Activated T-cell treated with anti-CD3 and anti-CD28 coated beads, Interleukin-2, amount 50 U/mL, for 48 hours (primary cell): ENCODE results near the gene CDYL2.
A peak's percentile ranks its signal among the peaks of the same experiment; 100 is the strongest.

Experiments
- DNase-seq, 2 experiments: peaks; one replicate each; pipeline ENCODE4 v3.0.0-alpha.2; 2020

CDYL2 gene

GRCh38 chr16:80703131-80704071, 101.0 kb downstream of the CDYL2 start:
- no peak for DNase-seq

GRCh38 chr16:80702696-80703095, 101.7 kb downstream of the CDYL2 start:
- DNase-seq = no peak

- no peak for DNase-seq
Measured at GRCh38 chr16:80700558-80700957, 103.8 kb downstream of the CDYL2 start.

- no peak for DNase-seq
Measured at GRCh38 chr16:80695020-80695419, 109.4 kb downstream of the CDYL2 start.

GRCh38 chr16:80693553-80693952, 110.8 kb downstream of the CDYL2 start:
- no peak for DNase-seq

GRCh38 chr16:80692270-80692669, 112.1 kb downstream of the CDYL2 start:
- DNase-seq = no peak

- DNase-seq = no peak
Measured at GRCh38 chr16:80691111-80691741, 113.2 kb downstream of the CDYL2 start.

- no peak for DNase-seq
Measured at GRCh38 chr16:80689487-80689886, 114.9 kb downstream of the CDYL2 start.

GRCh38 chr16:80687606-80688005, 116.8 kb downstream of the CDYL2 start:
- DNase-seq = no peak

GRCh38 chr16:80684906-80685305, 119.5 kb downstream of the CDYL2 start:
- no peak for DNase-seq

GRCh38 chr16:80684136-80684765, 120.1 kb downstream of the CDYL2 start:
- no peak for DNase-seq

- DNase-seq = no peak
Measured at GRCh38 chr16:80683646-80684045, 120.8 kb downstream of the CDYL2 start.

GRCh38 chr16:80682421-80683070, 121.9 kb downstream of the CDYL2 start:
- no peak for DNase-seq

GRCh38 chr16:80681436-80681835, 123.0 kb downstream of the CDYL2 start:
- no peak for DNase-seq

- DNase-seq = no peak
Measured at GRCh38 chr16:80680839-80681238, 123.6 kb downstream of the CDYL2 start.

- no peak for DNase-seq
Measured at GRCh38 chr16:80680046-80680445, 124.4 kb downstream of the CDYL2 start.

GRCh38 chr16:80674884-80675283, 129.5 kb downstream of the CDYL2 start:
- no peak for DNase-seq

GRCh38 chr16:80672379-80672778, 132.0 kb downstream of the CDYL2 start:
- DNase-seq = no peak

- DNase-seq = no peak
Measured at GRCh38 chr16:80671281-80671849, 133.0 kb downstream of the CDYL2 start.

GRCh38 chr16:80670170-80670865, 134.1 kb downstream of the CDYL2 start:
- DNase-seq = peak; percentile 29 to 33

- DNase-seq = no peak
Measured at GRCh38 chr16:80669673-80670072, 134.7 kb downstream of the CDYL2 start.

- no peak for DNase-seq
Measured at GRCh38 chr16:80667925-80668324, 136.5 kb downstream of the CDYL2 start.
